Natural killer cell treated with Interleukin-12 subunit alpha and Interleukin-12 subunit beta and Interleukin-15 and Interleukin-18, amount 100 ng/mL, for 72 hours (primary cell): ENCODE measurements around the gene GRM5. TPM values are rescaled to one million over a fixed set of nuclear protein-coding genes. Genes with fewer than 3 reads are reported as not detected.

Experiments
- ATAC-seq, 2 donors: fragments of 150-1000 bp; cut with Tn5 transposase in 1 of 2; sonication (Bioruptor Pico), chemical (Tn5 transposase) in 1 of 2; 2 replicates each; pipeline ENCODE4 v1.10.0; 2021
- DNase-seq: peaks from one replicate; pipeline ENCODE4 v3.0.0; 2022; ENCODE audit warnings: low spot score
- H3K27ac Mint-ChIP-seq, 2 donors: 1 replicate in 1 of 2; 2 replicates in 1 of 2; pipeline ENCODE4 v1.8.0; 2022; ENCODE audit warnings: mixed read lengths in 2 of 2, mild to moderate bottlenecking in 1 of 2, moderate library complexity in 1 of 2
- H3K27me3 Mint-ChIP-seq, 2 donors: 1 replicate in 1 of 2; 2 replicates in 1 of 2; pipeline ENCODE4 v1.8.0; 2022; ENCODE audit warnings: mixed read lengths in 2 of 2
- H3K36me3 Mint-ChIP-seq: one replicate; pipeline ENCODE4 v1.8.0; 2022; ENCODE audit warnings: mixed read lengths
- H3K4me1 Mint-ChIP-seq, 2 donors: 1 replicate in 1 of 2; 2 replicates in 1 of 2; pipeline ENCODE4 v1.8.0; 2022; ENCODE audit warnings: low read depth in 2 of 2, mixed read lengths in 2 of 2, mild to moderate bottlenecking in 1 of 2
- H3K4me3 Mint-ChIP-seq: one replicate; pipeline ENCODE4 v1.8.0; 2022; ENCODE audit warnings: mixed read lengths
- H3K9me3 Mint-ChIP-seq: 2 replicates; pipeline ENCODE4 v1.8.0; 2022; ENCODE audit warnings: mixed read lengths
- total RNA-seq, 2 donors: library from RNA; stranded (reverse); gene quantifications; one replicate each; pipeline ENCODE4 v1.2.3, GENCODE V29; 2022

GRM5 gene
- total RNA-seq, 2 donors from 2014 or later = 0.11 TPM; not detected in 1

DNA sequence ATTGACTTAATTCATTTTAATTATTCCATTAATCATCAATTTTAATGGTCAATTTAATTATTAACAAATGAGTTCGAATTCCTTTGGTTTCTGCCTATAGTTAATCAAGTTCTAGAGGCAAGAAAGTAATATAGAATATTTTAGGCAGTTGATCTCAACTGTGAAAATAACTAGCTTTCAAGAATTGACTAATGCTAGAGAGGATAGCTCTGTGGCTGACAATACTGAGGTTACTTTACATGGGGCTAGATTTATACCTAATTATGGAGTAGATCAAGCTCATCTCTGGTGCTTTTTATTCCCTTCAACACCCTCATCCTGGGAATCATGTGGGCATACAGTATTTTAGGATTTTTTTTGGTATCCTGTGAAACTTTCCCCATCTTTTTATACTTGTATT is 259.4 kb downstream of the GRM5 start:
- Mint-ChIP-seq H3K9me3 (peaks cover 10% of the 10 kb centered on the region), H3K27me3 (no peaks in the 10 kb centered on the region), H3K4me3 (no peak overlapping the region), H3K27ac (no peak overlapping the region), H3K4me1 (no peaks in the 10 kb centered on the region), H3K36me3 (no peaks in the 10 kb centered on the region)
- ATAC-seq (no peak), DNase-seq (no peak)

DNA sequence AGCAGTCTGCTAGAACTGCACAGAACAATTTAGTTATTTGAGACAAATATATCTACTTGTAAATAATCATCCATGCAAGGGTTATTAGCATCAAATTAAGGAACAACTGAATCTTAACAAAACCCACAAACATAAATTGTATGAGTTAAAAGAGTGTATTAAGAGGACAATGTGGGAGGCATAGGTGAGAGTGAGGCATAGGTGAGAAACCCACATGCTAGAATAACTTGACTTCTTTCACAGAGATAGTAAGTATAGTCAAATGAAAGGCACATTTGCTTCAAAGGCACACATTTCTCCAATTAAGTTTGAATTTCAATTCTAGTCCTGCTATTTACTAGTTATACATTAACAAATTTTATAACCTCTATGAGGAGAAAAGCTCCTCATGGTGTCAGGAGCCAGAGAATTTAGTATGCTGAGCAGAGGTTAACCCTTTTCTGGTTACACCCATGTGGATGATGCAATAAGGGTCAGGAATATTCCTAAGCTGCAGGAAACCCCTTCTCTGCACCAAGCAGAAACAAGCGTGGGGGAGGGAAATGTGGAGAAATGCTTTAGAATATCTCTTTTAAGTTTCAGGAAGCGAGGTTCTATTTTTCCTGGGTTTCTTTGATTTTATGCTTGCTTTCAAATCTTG is 264.2 kb downstream of the GRM5 start:
- Mint-ChIP-seq H3K36me3 (no peaks in the 10 kb centered on the region), H3K27me3 (no peaks in the 10 kb centered on the region), H3K4me3 (no peak overlapping the region), H3K9me3 (peaks cover 5% of the 10 kb centered on the region), H3K4me1 (no peaks in the 10 kb centered on the region), H3K27ac (no peak overlapping the region)
- ATAC-seq (no peak), DNase-seq (no peak)

DNA sequence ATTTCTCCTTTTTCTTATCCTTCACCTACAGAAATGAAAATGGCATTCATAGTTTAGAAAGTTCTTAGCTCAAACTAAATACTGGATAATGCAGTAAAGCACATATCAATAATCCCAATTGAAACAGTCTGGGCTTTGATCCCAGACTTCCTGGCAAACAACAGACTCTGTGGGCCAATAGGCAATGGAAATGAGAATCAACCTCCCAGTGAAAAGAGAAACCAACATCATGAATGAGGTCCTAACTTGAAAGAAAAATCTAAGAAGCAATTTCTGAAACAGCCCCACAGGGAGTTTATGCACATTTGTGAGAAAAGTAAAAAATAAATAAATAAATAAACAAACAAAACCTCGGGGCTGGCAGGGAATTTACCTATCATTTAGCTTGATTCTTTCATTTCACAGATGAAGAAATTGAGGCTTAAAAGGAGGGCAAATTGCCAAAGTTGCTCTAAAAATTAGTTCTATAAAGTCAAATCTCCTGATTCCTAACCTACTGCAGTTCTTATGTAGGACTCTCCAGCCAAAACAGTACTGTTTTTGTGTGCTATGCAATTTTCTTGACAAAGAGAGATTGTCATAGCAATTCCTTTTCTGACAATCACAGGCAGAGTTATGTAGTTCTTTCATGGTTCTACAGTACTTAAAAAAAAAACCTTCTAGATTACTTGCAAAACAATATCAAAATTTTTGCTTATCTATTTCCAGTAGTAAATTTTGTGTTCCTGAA is 265.8 kb downstream of the GRM5 start:
- no peak for ATAC-seq
- H3K9me3 Mint-ChIP-seq = peaks cover 3% of the 10 kb centered on the region
- H3K4me1 Mint-ChIP-seq = no peaks in the 10 kb centered on the region
- H3K27me3 Mint-ChIP-seq = no peaks in the 10 kb centered on the region
- no peaks in the 10 kb centered on the region for H3K36me3 Mint-ChIP-seq
- H3K4me3 Mint-ChIP-seq = no peak overlapping the region
- H3K27ac Mint-ChIP-seq = no peak overlapping the region
- no peak for DNase-seq

GRCh38 chr11:88790182-88790581 is 275.6 kb downstream of the GRM5 start:
- ATAC-seq (no peak), DNase-seq (no peak)
- Mint-ChIP-seq H3K4me1 (no peaks in the 10 kb centered on the region), H3K27ac (no peak overlapping the region), H3K4me3 (no peak overlapping the region), H3K27me3 (no peaks in the 10 kb centered on the region), H3K36me3 (no peaks in the 10 kb centered on the region), H3K9me3 (peaks cover 12% of the 10 kb centered on the region)

DNA sequence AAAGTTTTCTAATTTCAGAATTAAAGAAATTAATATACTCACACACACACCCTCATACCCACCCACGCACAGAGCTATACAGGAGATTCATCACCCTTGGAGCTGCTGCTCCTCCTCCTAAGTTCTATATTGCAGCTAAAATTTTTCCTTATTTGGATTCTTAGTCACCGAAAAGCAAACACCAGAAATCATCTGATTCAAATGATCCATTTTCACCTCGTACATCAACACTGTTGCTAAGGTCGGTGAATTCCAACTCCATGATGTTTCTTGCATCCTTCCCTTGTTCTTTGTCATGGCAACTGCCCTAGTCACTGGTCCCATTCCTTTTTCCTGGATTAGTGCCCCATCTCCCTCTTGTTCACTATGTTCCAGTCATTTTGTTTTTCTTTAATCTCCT is 286.2 kb downstream of the GRM5 start:
- no peak overlapping the region for H3K27ac Mint-ChIP-seq
- peaks cover 12% of the 10 kb centered on the region for H3K36me3 Mint-ChIP-seq
- no peak for DNase-seq
- no peak for ATAC-seq
- H3K27me3 Mint-ChIP-seq = no peaks in the 10 kb centered on the region
- H3K9me3 Mint-ChIP-seq = peaks cover 16% of the 10 kb centered on the region
- no peaks in the 10 kb centered on the region for H3K4me1 Mint-ChIP-seq
- no peak overlapping the region for H3K4me3 Mint-ChIP-seq

DNA sequence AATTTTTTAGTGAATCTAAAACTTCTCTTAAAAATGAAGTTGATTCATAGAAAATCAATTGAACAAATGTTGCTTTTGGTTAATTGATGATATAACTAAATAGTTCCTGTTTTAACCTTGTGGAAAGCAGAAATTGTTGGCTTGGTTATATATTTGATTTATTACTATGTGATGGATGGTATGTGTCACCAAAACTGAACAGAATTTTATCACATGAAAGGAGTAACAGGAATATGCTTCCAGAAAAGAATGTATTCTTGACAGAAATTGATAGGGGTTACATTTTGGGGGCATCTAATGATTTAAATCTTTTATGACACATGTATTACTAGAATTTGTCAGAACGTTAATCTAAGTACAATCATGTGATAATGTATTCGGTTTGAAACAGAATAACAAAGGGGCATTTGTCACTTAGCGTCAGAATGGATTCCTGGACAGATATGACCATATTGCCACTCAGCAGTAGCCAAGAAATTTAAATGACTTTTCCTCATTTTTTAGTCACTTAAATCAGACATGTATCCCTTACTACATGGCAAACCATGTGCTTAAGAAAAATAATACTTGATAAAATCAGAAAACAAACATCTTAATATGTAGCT is 295.2 kb downstream of the GRM5 start:
- ATAC-seq = no peak
- Mint-ChIP-seq H3K4me1 (no peaks in the 10 kb centered on the region), H3K36me3 (peaks cover 4% of the 10 kb centered on the region), H3K27me3 (no peaks in the 10 kb centered on the region), H3K4me3 (no peak overlapping the region), H3K9me3 (peaks cover 10% of the 10 kb centered on the region), H3K27ac (no peak overlapping the region)
- no peak for DNase-seq

DNA sequence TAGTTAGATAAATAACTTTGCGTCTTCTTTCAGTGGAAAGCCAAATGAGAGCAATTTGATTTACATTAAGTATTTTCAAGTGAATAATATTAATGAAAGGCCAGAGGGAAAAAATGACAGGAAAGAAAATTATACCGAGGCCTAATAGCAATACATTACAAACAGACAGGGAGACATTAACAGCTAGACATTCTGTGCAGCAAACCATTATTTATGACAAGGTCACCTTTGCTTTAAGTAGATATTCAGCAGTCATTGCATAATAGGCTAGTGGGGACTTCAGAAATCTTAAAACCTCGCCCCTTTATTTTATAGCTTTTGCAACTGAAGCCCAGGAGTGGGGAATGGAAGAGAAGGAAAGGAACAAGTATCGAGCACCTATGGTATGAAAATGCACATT is 321.6 kb downstream of the GRM5 start:
- Mint-ChIP-seq H3K27me3 (no peaks in the 10 kb centered on the region), H3K4me1 (no peaks in the 10 kb centered on the region), H3K4me3 (no peak overlapping the region), H3K27ac (no peak overlapping the region), H3K36me3 (peaks cover 4% of the 10 kb centered on the region), H3K9me3 (peaks cover 11% of the 10 kb centered on the region)
- DNase-seq (no peak), ATAC-seq (no peak)

DNA sequence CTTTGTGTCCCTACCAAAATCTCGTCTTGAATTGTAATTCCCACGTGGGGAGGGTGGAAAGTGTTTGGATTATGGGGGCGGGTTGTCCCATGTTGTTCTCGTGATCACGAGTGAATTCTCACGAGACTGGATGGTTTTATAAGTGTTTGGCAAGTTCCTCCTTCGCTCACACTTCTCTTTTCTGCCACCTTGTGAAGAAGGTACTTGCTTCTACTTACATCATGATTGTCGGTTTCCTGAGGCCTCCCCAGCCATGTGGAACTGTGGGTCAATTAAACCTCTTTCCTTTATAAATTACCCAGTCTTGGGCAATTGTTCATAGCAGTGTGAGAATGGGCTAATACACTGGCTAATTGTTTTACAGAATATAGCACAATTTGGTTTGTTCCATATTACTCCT is 326.3 kb downstream of the GRM5 start:
- Mint-ChIP-seq H3K36me3 (no peaks in the 10 kb centered on the region), H3K27ac (no peak overlapping the region), H3K4me3 (no peak overlapping the region), H3K9me3 (peaks cover 7% of the 10 kb centered on the region), H3K4me1 (no peaks in the 10 kb centered on the region), H3K27me3 (no peaks in the 10 kb centered on the region)
- ATAC-seq (no peak), DNase-seq (no peak)

DNA sequence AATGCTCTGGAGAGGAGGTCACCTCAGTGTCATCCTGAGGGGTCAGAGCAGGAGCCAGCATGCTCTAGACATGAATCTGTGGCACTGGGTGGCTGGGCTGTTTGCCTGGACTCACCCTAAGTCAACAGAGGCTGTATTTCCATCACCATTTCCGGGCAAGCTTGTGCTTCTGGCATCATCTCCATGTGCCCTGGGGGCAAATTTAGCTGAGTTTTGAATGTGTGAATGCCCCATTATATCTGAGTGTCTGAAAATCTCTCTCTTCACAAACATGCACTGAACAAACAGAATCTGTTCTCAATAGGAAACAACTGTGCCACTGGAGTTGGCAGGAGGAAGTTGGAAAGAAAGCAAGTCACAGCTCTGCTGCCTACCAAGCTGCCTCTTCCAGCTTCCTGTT is 356.2 kb downstream of the GRM5 start:
- Mint-ChIP-seq H3K9me3 (peaks cover 6% of the 10 kb centered on the region), H3K4me3 (no peak overlapping the region), H3K27me3 (no peaks in the 10 kb centered on the region), H3K36me3 (no peaks in the 10 kb centered on the region), H3K4me1 (no peaks in the 10 kb centered on the region), H3K27ac (no peak overlapping the region)
- ATAC-seq (no peak), DNase-seq (no peak)

DNA sequence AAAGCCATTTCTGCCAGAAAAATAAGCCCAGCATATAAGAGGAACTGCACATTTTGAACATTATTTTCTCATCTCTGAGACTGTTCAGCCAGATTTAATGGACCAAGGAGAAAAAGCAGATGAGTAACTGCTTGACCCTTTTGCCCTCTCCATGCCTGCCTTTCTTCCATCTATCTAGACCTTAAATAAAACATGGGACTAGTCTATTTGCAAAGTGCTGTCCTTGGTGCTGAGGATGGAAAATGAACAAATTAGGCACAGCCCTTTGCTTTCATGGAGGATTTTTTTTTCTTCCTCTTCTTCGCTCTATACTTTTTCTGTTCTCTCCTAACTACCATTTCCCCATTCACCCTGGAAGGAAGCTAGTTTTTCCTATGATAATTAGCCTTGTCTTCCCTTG is 361.3 kb downstream of the GRM5 start:
- no peak for DNase-seq
- H3K4me1 Mint-ChIP-seq = no peaks in the 10 kb centered on the region
- no peaks in the 10 kb centered on the region for H3K36me3 Mint-ChIP-seq
- H3K27ac Mint-ChIP-seq = no peak overlapping the region
- peaks cover 3% of the 10 kb centered on the region for H3K9me3 Mint-ChIP-seq
- no peak for ATAC-seq
- H3K4me3 Mint-ChIP-seq = no peak overlapping the region
- H3K27me3 Mint-ChIP-seq = no peaks in the 10 kb centered on the region

DNA sequence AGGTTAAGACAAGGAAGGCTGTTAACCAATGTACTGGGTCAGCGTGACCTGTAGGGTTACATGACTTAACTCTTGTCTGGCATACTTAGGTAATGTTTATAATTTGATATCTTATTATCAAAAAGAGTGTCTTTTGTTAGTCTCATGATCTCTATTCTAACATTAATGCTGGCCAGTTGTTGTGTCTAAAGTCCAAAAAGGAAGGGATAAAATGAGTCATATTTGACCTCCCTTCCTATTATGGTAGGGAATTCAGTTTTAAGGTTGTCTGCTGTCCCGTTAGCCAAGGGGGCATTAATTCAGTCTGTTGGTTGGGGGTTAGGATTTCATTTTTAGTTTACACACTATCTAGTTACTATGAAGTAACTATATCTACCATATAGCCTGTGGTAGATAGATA is 364.0 kb downstream of the GRM5 start:
- H3K27me3 Mint-ChIP-seq = no peaks in the 10 kb centered on the region
- DNase-seq = no peak
- H3K4me1 Mint-ChIP-seq = no peaks in the 10 kb centered on the region
- no peak overlapping the region for H3K27ac Mint-ChIP-seq
- no peaks in the 10 kb centered on the region for H3K36me3 Mint-ChIP-seq
- no peak overlapping the region for H3K4me3 Mint-ChIP-seq
- peaks cover 3% of the 10 kb centered on the region for H3K9me3 Mint-ChIP-seq
- ATAC-seq = no peak

DNA sequence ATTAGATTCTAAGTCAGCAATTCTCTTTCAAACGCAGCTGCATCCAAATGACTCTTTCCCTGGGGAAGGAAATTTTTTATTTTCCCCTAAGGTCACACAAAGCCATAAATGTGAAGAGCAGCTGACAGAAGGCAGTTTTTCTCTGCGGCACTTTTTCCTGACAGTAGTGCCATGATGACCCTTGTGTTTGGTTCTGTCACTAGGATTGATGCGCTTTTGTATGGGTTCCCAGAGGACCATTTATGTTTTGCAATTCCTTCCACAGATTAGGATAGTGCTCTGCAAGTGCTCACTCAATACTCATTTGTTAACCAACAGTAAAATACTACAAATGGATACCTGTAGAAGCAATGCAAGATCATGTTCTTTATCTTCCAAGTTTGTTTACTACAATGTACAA is 368.6 kb downstream of the GRM5 start:
- Mint-ChIP-seq H3K4me3 (no peak overlapping the region), H3K27me3 (no peaks in the 10 kb centered on the region), H3K27ac (no peak overlapping the region), H3K36me3 (no peaks in the 10 kb centered on the region), H3K9me3 (no peaks in the 10 kb centered on the region), H3K4me1 (no peaks in the 10 kb centered on the region)
- ATAC-seq (no peak), DNase-seq (no peak)

DNA sequence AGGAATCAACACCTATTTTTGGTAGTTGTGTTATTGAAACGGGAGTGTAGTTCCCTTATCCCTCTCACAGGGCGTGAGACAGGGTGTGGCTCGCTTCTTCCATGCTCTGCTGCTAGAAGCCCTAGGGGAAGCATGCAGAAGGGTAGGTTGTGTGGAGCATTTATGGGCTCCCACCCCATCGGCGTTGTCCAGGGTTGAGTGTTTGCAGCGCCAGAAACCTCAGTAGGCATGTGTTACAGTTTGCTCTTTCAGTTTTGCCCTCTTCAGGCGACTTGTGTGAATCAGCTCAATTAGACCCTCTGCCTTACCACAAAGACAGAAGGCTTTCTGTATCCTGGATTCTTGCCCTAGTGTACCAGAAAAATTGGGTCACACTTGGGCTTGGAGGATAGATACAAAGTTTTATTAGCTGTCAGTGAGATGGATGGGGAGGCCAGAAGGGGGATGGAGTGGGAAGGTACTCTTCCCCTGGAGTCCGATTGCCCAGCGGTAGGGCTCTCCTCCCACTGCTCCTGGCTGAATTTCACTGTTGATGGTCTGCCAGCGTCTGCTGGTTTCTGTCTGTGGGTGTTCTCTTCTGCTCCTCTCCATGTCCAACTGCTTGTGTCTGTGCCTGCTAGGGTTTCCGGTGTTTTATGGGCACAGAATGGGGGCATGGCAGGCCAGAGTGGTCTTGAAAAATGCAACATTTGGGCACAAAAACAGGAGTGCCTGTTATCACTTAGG is 369.9 kb downstream of the GRM5 start:
- no peak for DNase-seq
- H3K9me3 Mint-ChIP-seq = no peaks in the 10 kb centered on the region
- no peak overlapping the region for H3K27ac Mint-ChIP-seq
- no peaks in the 10 kb centered on the region for H3K27me3 Mint-ChIP-seq
- no peak for ATAC-seq
- H3K4me3 Mint-ChIP-seq = no peak overlapping the region
- no peaks in the 10 kb centered on the region for H3K36me3 Mint-ChIP-seq
- no peaks in the 10 kb centered on the region for H3K4me1 Mint-ChIP-seq
